Activated CD4-positive, alpha-beta T cell treated with anti-CD3 and anti-CD28 coated beads, Interleukin-2, amount 50 U/mL, for 48 hours (primary cell): ENCODE results near the gene SWT1.
A peak's percentile ranks its signal among the peaks of the same experiment; 100 is the strongest.

Experiments
- DNase-seq, 2 experiments: peaks; one replicate each; pipeline ENCODE4 v3.0.0-alpha.2; 2020

The SWT1 gene

DNA sequence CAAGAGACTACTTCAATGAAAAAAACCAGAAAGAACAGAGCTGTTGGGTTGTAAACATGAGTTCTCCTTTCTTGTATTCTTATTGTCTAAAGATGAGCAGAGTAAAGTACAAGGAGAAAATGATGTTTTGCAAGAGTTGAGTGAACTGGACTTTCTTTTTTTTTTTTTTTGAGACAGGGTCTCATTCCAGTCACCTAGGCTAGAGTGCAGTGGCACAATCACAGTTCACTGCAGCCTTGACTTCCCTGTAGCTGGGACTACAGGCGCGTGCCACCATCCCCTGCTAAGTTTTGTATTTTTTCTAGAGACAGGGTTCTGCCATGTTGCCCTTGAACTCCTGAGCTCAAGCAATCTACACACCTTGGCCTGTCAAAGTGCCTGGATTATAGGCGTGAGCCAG is 167.2 kb downstream of the SWT1 start:
- DNase-seq: no peak

DNA sequence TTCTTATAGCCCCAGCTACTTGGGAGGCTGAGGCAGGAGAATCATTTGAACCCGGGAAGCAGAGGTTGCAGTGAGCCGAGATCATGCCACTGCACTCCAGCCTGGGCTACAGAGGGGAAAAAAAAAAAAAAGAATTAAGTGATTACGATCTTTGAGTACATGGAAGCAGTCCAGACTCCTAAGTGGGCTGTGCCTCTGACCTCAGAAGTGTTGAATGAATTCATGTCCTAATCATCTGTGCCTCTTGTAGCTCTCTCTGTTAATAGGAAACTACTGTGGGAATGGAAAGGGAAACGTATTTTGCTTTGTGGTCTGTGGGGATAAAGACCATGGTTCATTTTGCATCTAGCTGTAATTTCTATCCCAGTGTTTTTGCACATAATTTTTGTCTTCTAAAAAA is 168.4 kb downstream of the SWT1 start:
- DNase-seq: no peak

DNA sequence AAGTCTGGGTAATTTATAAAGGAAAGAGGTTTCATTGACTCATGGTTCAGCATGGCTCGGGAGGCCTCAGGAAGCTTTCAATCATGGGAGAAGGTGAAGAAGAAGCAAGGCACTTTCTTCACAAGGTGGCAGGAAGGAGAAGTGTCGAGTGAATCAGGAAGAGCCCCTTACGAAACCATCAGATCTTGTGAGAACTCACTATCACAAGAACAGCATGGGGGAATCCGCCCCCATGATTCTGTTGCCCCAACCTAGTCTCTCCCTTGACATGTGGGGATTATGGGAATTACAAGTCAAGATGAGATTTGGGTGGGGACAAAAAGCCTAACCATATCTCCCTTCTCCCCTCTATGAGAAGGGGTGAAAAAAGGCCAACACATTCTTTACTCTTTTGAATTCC is 171.3 kb downstream of the SWT1 start:
- DNase-seq: no peak

- DNase-seq: no peak
Measured at GRCh38 chr1:185334182-185334581, 177.2 kb downstream of the SWT1 start.

GRCh38 chr1:185337246-185337645 is 180.3 kb downstream of the SWT1 start:
- DNase-seq: no peak

- DNase-seq: peak; percentile 18 to 37
Measured at GRCh38 chr1:185338719-185339622, 182.0 kb downstream of the SWT1 start.

DNA sequence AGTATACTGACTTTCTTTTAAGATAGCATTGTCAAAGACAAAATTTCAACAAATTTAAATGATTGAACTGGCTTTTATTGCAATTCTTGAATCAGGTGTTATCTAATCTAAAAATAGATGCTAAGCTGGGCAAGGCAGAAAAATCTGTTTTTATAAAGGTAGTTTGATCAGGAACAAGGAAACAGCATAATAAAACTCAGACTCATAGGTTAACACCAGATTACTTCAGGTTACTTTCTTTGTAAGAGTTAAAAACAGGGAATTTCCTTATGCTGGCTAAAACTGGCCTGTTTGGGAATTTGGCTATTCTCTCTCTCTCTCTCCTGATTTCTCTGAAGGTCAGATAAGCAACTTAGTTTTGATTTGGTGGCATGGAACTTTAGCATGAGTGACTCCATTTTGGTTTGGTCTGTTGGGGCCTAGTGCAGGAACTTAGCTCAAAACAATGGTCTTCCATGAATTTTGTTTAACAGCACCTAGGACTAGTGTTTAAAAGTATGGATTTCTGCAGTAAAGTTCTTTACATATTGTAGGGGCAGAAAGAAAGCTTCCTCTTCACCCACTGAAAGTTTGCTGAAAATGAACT is 184.3 kb downstream of the SWT1 start:
- DNase-seq: no peak
